Mammary epithelial cell (primary cell): ENCODE measurements around the gene OR51B2.

ENCODE experiments used
- EZH2 ChIP-seq: IDR thresholded peaks from 2 replicates; pipeline ENCODE4 v1.6.1; 2012; ENCODE audit warnings: low read length, inconsistent platforms, borderline replicate concordance
- TF ChIP-seq, protein P1 (sequence below), 2 donors: IDR thresholded peaks in 1 of 2; conservative IDR thresholded peaks in 1 of 2; 2 replicates each; pipeline ENCODE4 v1.5.1; 2011 to 2012; ENCODE audit warnings: inconsistent platforms in 2 of 2, low read length in 2 of 2, mild to moderate bottlenecking in 2 of 2, control low read depth in 1 of 2, low read depth in 1 of 2; ENCODE audit not compliant: insufficient read depth in 1 of 2; ENCODE audit errors: extremely low read depth in 1 of 2

DNA sequence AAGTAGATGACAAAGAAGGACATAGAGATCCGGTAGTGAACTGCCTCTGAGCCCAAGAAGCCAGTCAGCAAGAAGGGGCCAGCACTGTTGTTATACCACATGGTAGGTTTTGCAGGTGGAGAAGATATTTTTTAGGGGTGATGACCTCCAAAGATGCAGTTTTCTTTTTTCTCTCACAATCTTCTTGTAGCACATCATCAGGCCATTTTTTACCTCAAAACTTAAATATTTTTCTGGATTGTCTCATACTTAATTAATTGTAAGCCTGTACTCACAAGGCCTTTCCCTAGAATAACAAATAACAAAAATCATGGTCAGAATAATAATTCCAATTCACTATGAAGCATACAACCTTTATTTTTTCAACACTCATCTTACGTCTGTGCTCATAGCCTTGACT is 22.3 kb downstream of the OR51B2 start, which contains the start of gene OR51B4:
- TF ChIP-seq, protein P1, sequence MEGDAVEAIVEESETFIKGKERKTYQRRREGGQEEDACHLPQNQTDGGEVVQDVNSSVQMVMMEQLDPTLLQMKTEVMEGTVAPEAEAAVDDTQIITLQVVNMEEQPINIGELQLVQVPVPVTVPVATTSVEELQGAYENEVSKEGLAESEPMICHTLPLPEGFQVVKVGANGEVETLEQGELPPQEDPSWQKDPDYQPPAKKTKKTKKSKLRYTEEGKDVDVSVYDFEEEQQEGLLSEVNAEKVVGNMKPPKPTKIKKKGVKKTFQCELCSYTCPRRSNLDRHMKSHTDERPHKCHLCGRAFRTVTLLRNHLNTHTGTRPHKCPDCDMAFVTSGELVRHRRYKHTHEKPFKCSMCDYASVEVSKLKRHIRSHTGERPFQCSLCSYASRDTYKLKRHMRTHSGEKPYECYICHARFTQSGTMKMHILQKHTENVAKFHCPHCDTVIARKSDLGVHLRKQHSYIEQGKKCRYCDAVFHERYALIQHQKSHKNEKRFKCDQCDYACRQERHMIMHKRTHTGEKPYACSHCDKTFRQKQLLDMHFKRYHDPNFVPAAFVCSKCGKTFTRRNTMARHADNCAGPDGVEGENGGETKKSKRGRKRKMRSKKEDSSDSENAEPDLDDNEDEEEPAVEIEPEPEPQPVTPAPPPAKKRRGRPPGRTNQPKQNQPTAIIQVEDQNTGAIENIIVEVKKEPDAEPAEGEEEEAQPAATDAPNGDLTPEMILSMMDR (conservative IDR thresholded peaks at IDR 0.05 in 1 of 2, IDR thresholded peaks at IDR 0.05 in 1 of 2; ENCODE audit: extremely low read depth in 1 of 2, insufficient read depth in 1 of 2, low read depth in 1 of 2, low read length in 2 of 2): no peak
- no peak for TF ChIP-seq EZH2
